Endodermal cell (in vitro differentiated cells): ENCODE results near the gene HAUS8. TPM values are rescaled to one million over a fixed set of nuclear protein-coding genes. Genes with fewer than 3 reads are reported as not detected.

ENCODE experiments used
- DNase-seq: peaks from one replicate; pipeline ENCODE4 v3.0.0-alpha.2; 2017
- H3K27ac ChIP-seq: 2 replicates; pipeline ENCODE4 v1.5.1; 2013; ENCODE audit warnings: mild to moderate bottlenecking, low read depth, low read length, moderate library complexity
- H3K27me3 ChIP-seq: 2 replicates; pipeline ENCODE4 v1.6.1; 2013; ENCODE audit warnings: mild to moderate bottlenecking, low read length, moderate library complexity; ENCODE audit not compliant: insufficient read depth, control insufficient read depth, poor library complexity, severe bottlenecking
- H3K36me3 ChIP-seq: 2 replicates; pipeline ENCODE4 v1.7.0; 2013; ENCODE audit warnings: mild to moderate bottlenecking, low read length, moderate library complexity; ENCODE audit not compliant: control insufficient read depth, insufficient read depth
- H3K4me1 ChIP-seq: one replicate; pipeline ENCODE4 v1.7.0; 2013; ENCODE audit warnings: low read length; ENCODE audit not compliant: control insufficient read depth, insufficient read depth
- H3K4me3 ChIP-seq: 2 replicates; pipeline ENCODE4 v1.5.1; 2013; ENCODE audit warnings: mild to moderate bottlenecking, low read length, moderate library complexity
- H3K9ac ChIP-seq: 2 replicates; pipeline ENCODE4 v1.6.1; 2013; ENCODE audit warnings: mild to moderate bottlenecking, low read length, moderate library complexity; ENCODE audit not compliant: poor library complexity, severe bottlenecking; ENCODE audit errors: extremely low read depth
- H3K9me3 ChIP-seq: 2 replicates; pipeline ENCODE4 v1.6.1; 2013; ENCODE audit warnings: mild to moderate bottlenecking, low read length, moderate library complexity; ENCODE audit not compliant: control insufficient read depth
- H3K27ac Mint-ChIP-seq: 2 replicates; pipeline ENCODE4 v1.8.0; 2020; ENCODE audit warnings: mixed read lengths
- H3K27me3 Mint-ChIP-seq: 2 replicates; pipeline ENCODE4 v1.8.0; 2021; ENCODE audit warnings: mild to moderate bottlenecking, mixed read lengths; ENCODE audit not compliant: insufficient read depth
- H3K36me3 Mint-ChIP-seq: 2 replicates; pipeline ENCODE4 v1.8.0; 2020; ENCODE audit warnings: low read depth, mixed read lengths
- H3K4me1 Mint-ChIP-seq: 2 replicates; pipeline ENCODE4 v1.8.0; 2020; ENCODE audit warnings: mixed read lengths
- H3K4me3 Mint-ChIP-seq: 2 replicates; pipeline ENCODE4 v1.8.0; 2020; ENCODE audit warnings: mild to moderate bottlenecking, moderate library complexity, mixed read lengths
- H3K9me3 Mint-ChIP-seq: 2 replicates; pipeline ENCODE4 v1.8.0; 2020; ENCODE audit warnings: mild to moderate bottlenecking, mixed read lengths
- WGBS, 2 experiments: methylation state at CpG; one replicate each; pipeline versions ENCODE4 v1.1.5 to v1.1.7; 2013; ENCODE audit warnings: missing lambda C conversion rate in 2 of 2, mixed read lengths in 1 of 2; ENCODE audit not compliant: insufficient coverage in 1 of 2, insufficient read length in 1 of 2; 5-methylcytosine and 5-hydroxymethylcytosine counted together
- total RNA-seq, 2 donors: library from RNA; stranded (reverse); fragmentation: NEBNext Ultra II Directional in 1 of 2; extraction: Animal tissue kit (Norgen Biotek cat#: 25700) in 1 of 2; gene quantifications; 2 replicates in 1 of 2; 3 replicates in 1 of 2; pipeline ENCODE4 v1.2.1, GENCODE V29; 2021
- TF ChIP-seq, protein P1 (sequence below): fragments of 200-600 bp; sonication (generic); conservative IDR thresholded peaks from 2 replicates; pipeline ENCODE4 v1.5.0; 2021; ENCODE audit warnings: antibody characterized with exemption, mild to moderate bottlenecking

Gene HAUS8
- total RNA-seq, 2 donors from 2014 or later: 19.4 to 19.9 TPM

DNA sequence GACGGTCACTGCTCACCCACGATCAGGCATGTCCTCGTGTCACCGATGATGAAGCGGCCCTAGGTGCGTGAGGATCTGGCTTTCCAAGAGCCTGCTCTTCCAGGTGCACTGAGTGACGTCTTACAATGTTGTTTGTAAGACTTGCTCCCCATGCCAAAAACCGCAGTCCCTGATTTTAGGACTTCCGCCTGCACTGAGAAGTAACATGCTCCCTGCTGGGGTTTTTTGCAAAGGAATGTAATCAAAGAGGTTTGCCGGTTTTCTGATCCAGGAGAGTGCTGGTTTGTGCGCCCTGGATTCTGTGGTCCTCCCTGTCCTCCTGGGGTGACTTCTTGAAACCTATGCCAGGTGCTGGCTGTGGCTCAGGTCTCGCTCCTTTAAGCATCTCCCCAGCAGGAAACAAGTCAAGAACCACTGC is 39.2 kb upstream of the HAUS8 start:
- Mint-ChIP-seq H3K27me3 (no peaks in the 10 kb centered on the region), H3K36me3 (peaks cover 37% of the 10 kb centered on the region), H3K4me1 (peaks cover 16% of the 10 kb centered on the region), H3K4me3 (no peak overlapping the region), H3K27ac (peak overlapping the region; percentile 68), H3K9me3 (no peaks in the 10 kb centered on the region)
- no peaks in the 10 kb centered on the region for H3K4me1 ChIP-seq
- H3K4me3 ChIP-seq: no peak overlapping the region
- H3K9me3 ChIP-seq: no peaks in the 10 kb centered on the region
- DNase-seq: peak; percentile 70
- H3K27me3 ChIP-seq: no peaks in the 10 kb centered on the region
- no peak overlapping the region for H3K9ac ChIP-seq
- WGBS, 2 experiments: 51 to 60% methylated on average over 6 to 12 of the region's 12 CpGs
- TF ChIP-seq, protein P1, sequence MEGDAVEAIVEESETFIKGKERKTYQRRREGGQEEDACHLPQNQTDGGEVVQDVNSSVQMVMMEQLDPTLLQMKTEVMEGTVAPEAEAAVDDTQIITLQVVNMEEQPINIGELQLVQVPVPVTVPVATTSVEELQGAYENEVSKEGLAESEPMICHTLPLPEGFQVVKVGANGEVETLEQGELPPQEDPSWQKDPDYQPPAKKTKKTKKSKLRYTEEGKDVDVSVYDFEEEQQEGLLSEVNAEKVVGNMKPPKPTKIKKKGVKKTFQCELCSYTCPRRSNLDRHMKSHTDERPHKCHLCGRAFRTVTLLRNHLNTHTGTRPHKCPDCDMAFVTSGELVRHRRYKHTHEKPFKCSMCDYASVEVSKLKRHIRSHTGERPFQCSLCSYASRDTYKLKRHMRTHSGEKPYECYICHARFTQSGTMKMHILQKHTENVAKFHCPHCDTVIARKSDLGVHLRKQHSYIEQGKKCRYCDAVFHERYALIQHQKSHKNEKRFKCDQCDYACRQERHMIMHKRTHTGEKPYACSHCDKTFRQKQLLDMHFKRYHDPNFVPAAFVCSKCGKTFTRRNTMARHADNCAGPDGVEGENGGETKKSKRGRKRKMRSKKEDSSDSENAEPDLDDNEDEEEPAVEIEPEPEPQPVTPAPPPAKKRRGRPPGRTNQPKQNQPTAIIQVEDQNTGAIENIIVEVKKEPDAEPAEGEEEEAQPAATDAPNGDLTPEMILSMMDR: no peak
- H3K36me3 ChIP-seq: peaks cover 12% of the 10 kb centered on the region
- H3K27ac ChIP-seq: no peak overlapping the region

DNA sequence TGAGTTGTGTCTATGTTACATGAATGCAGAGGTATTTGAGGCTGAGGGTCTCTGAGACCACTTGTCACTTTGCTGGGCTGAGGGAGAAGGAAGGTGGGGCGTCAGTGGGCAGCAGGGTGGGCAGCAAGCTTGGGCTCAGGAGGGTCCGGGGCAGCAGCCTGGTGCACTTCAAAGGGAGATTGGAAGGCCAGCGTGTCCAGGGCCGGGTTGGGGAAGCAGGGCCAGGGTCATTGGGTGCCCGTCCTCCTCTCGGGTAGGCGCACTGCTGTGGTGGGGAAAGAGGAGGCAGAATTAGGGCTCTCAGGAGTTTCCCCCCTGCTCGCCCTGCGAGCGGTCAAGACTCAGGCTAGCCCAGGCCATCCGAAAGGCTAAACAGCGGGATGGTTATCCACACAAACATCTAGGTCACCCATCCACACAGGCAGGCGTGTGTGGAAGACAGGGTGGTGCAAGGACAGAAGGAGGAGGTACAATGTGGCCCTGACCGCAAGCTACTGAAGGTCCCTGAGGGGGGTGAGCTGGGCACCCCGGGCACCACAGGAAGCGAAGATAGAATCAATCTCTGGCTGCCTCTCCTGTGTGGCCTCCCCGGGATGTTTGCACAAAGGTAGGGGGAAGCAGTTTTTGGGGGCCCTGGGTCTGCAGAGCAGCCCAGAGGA is 38.0 kb upstream of the HAUS8 start:
- Histone ChIP-seq H3K9ac (no peak overlapping the region), H3K9me3 (no peaks in the 10 kb centered on the region), H3K27me3 (no peaks in the 10 kb centered on the region), H3K36me3 (peaks cover 6% of the 10 kb centered on the region), H3K4me3 (no peak overlapping the region), H3K4me1 (no peaks in the 10 kb centered on the region), H3K27ac (peak overlapping the region; percentile 32)
- WGBS, 2 experiments: 91 to 97% methylated on average over 4 to 17 of the region's 17 CpGs
- Mint-ChIP-seq H3K27ac (peak overlapping the region; percentile 19), H3K27me3 (no peaks in the 10 kb centered on the region), H3K36me3 (peaks cover 34% of the 10 kb centered on the region), H3K9me3 (no peaks in the 10 kb centered on the region), H3K4me1 (peaks cover 17% of the 10 kb centered on the region), H3K4me3 (no peak overlapping the region)
- no peak for DNase-seq
- TF ChIP-seq, protein P1: no peak

DNA sequence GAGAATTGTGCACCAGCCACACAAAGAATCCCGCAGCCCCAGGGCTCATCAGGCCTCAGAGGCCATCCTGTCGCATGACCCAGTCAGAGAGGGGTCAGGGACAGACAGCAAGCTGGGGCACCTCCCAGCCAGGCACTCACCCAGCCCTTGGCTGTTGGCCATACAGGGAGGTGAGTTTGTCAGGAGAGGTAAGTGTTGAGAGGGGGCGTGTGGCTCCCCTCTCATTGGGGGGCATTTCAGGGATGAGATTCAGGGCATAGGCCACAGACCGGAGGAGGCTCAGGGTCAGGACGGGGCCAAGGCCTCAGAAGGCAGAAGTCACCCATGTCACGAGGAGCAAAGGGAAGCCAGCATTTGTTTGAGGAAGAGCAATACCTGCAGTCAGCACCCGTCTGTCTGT is 37.4 kb upstream of the HAUS8 start:
- no peak overlapping the region for H3K4me3 Mint-ChIP-seq
- WGBS, 2 experiments: 92 to 98% methylated on average over 7 of the region's 7 CpGs
- Histone ChIP-seq H3K4me3 (no peak overlapping the region), H3K36me3 (peaks cover 6% of the 10 kb centered on the region), H3K9ac (no peak overlapping the region), H3K27me3 (no peaks in the 10 kb centered on the region), H3K9me3 (no peaks in the 10 kb centered on the region), H3K27ac (no peak overlapping the region), H3K4me1 (no peaks in the 10 kb centered on the region)
- H3K4me1 Mint-ChIP-seq: peaks cover 21% of the 10 kb centered on the region
- no peak for DNase-seq
- H3K9me3 Mint-ChIP-seq: no peaks in the 10 kb centered on the region
- peaks cover 35% of the 10 kb centered on the region for H3K36me3 Mint-ChIP-seq
- no peaks in the 10 kb centered on the region for H3K27me3 Mint-ChIP-seq
- peak overlapping the region; percentile 19 for H3K27ac Mint-ChIP-seq
- TF ChIP-seq, protein P1: no peak
